ENCODE results near the gene CACFD1.

DNA sequence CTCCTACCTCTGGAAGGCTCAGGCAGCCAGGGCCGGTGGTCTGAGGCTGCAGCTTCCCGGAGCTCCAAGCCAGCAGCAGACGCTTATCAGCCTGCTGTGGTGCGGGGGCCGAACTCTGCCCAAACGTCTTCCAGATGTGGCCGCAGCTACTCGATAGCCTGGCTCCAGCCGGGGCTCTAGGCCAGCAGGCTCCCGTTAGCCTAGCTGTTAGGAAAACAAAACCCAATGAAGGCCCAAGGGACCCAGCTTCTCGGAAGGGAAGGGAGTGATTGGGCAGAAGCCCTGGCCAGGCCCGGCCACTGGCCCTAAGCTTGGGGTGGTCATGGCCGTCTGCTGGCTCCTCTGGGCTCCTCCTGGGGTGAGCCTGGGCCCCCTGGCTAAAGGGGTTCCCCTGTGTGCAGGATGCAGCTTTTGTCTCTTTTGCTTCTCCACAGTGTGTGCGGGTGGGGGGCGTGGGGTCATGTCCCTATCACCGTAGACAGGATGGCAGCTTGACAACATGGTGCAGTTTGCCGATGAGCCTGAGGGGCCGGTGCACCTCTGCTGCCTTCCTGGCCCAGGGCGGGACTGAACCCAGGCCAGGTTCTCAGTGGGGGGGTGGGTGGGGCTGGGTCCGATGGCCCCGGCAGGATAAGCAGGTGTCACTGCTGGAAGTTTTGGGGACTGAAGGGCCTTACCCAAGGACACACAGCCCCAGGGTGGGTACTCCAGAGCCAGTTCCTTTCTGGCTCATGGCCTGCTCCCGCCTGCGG lies 46.3 kb downstream of the CACFD1 start:
- no peak for TF ChIP-seq POLR2A (IDR thresholded peaks at IDR 0.05)
- TF ChIP-seq CTCF (IDR thresholded peaks at IDR 0.05): no peak

All from heart left ventricle (tissue), 13 donors.